Endothelial cell (in vitro differentiated cells): ENCODE results near the gene AKAP13. TPM values are rescaled to one million over a fixed set of nuclear protein-coding genes. Genes with fewer than 3 reads are reported as not detected.
A peak's percentile ranks its signal among the peaks of the same experiment; 100 is the strongest.

ENCODE experiments used
- DNase-seq: peaks from one replicate; pipeline ENCODE4 v3.0.0; 2021; ENCODE audit warnings: low spot score
- H3K27ac Mint-ChIP-seq: one replicate; pipeline ENCODE4 v1.8.0; 2021; ENCODE audit warnings: mixed read lengths, inconsistent platforms; ENCODE audit not compliant: unreplicated experiment
- H3K27me3 Mint-ChIP-seq: one replicate; pipeline ENCODE4 v1.8.0; 2021; ENCODE audit warnings: mild to moderate bottlenecking, moderate library complexity, mixed read lengths, inconsistent platforms; ENCODE audit not compliant: unreplicated experiment
- H3K36me3 Mint-ChIP-seq: one replicate; pipeline ENCODE4 v1.8.0; 2021; ENCODE audit warnings: mild to moderate bottlenecking, low read depth, mixed read lengths, inconsistent platforms; ENCODE audit not compliant: unreplicated experiment
- H3K4me1 Mint-ChIP-seq: one replicate; pipeline ENCODE4 v1.8.0; 2021; ENCODE audit warnings: mild to moderate bottlenecking, mixed read lengths, inconsistent platforms; ENCODE audit not compliant: unreplicated experiment
- H3K4me3 Mint-ChIP-seq: one replicate; pipeline ENCODE4 v1.8.0; 2021; ENCODE audit warnings: mild to moderate bottlenecking, mixed read lengths, inconsistent platforms; ENCODE audit not compliant: unreplicated experiment
- H3K9me3 Mint-ChIP-seq: one replicate; pipeline ENCODE4 v1.8.0; 2021; ENCODE audit warnings: mixed read lengths, inconsistent platforms; ENCODE audit not compliant: unreplicated experiment
- total RNA-seq: library from RNA; stranded (reverse); fragmentation: NEBNext Ultra II Directional; extraction: Animal tissue kit (Norgen Biotek cat#: 25700); gene quantifications from one replicate; pipeline ENCODE4 v1.2.1, GENCODE V29; 2021; ENCODE audit not compliant: unreplicated experiment
- TF ChIP-seq, protein P1 (sequence below): fragments of 200-600 bp; sonication (generic); IDR thresholded peaks from one replicate; pipeline ENCODE4 v1.5.0; 2021; ENCODE audit warnings: antibody characterized with exemption; ENCODE audit not compliant: unreplicated experiment

AKAP13 gene
- total RNA-seq, 1 donor from 2014 or later, result 249 TPM

DNA sequence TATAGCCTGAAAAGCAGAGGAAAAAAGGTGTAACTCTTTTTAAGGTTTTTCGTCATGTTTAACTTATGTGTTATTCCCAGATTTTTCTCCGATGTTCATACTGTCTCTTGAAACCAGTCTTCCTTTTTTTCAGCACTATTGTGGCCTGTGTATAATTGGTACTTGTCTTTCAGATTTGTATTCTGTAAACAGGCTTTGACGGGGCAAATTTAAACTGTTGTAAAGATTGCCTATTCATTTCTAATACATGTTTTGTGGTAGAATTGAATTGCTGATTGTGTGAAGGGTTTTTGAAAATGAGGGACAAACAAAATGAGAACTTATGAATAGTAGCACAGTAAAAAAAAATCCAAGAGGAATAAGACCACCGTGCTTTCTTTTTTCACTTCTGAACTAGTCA is 33.6 kb downstream of the AKAP13 start:
- no peak overlapping the region for H3K4me3 Mint-ChIP-seq
- no peaks in the 10 kb centered on the region for H3K36me3 Mint-ChIP-seq
- no peak for DNase-seq
- TF ChIP-seq, protein P1, sequence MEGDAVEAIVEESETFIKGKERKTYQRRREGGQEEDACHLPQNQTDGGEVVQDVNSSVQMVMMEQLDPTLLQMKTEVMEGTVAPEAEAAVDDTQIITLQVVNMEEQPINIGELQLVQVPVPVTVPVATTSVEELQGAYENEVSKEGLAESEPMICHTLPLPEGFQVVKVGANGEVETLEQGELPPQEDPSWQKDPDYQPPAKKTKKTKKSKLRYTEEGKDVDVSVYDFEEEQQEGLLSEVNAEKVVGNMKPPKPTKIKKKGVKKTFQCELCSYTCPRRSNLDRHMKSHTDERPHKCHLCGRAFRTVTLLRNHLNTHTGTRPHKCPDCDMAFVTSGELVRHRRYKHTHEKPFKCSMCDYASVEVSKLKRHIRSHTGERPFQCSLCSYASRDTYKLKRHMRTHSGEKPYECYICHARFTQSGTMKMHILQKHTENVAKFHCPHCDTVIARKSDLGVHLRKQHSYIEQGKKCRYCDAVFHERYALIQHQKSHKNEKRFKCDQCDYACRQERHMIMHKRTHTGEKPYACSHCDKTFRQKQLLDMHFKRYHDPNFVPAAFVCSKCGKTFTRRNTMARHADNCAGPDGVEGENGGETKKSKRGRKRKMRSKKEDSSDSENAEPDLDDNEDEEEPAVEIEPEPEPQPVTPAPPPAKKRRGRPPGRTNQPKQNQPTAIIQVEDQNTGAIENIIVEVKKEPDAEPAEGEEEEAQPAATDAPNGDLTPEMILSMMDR, result no peak
- H3K4me1 Mint-ChIP-seq, result peaks cover 21% of the 10 kb centered on the region
- peak overlapping the region; percentile 62 for H3K27ac Mint-ChIP-seq
- no peaks in the 10 kb centered on the region for H3K27me3 Mint-ChIP-seq
- no peaks in the 10 kb centered on the region for H3K9me3 Mint-ChIP-seq

DNA sequence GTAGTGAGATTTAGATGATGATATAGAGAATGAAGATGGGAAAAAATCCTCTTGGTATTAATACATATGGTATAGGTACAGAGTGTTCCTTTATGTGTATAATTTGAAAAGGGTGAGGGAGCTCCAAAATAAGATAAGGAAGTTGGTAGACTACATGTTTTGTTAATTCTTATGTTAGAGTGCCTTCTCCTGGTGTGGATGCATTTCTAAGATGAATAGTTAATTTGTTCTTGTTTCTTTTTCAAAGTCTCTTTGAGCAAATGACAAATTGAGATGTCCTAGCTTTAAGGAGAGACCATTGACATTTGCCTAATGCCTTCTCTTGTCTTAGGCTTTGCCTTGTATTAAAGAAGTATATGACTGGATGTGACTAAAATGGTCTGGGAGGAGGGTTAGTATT is 34.1 kb downstream of the AKAP13 start:
- DNase-seq, result no peak
- H3K4me1 Mint-ChIP-seq, result peaks cover 21% of the 10 kb centered on the region
- H3K27me3 Mint-ChIP-seq, result no peaks in the 10 kb centered on the region
- H3K4me3 Mint-ChIP-seq, result no peak overlapping the region
- no peaks in the 10 kb centered on the region for H3K36me3 Mint-ChIP-seq
- TF ChIP-seq, protein P1, result no peak
- H3K9me3 Mint-ChIP-seq, result no peaks in the 10 kb centered on the region
- peak overlapping the region; percentile 62 for H3K27ac Mint-ChIP-seq

- H3K36me3 Mint-ChIP-seq, result no peaks in the 10 kb centered on the region
- H3K4me1 Mint-ChIP-seq, result peaks cover 21% of the 10 kb centered on the region
- no peak overlapping the region for H3K4me3 Mint-ChIP-seq
Measured at GRCh38 chr15:85414991-85415390, 34.6 kb downstream of the AKAP13 start.

GRCh38 chr15:85415783-85416182 is 35.4 kb downstream of the AKAP13 start:
- Mint-ChIP-seq H3K27me3 (no peaks in the 10 kb centered on the region), H3K4me1 (peaks cover 27% of the 10 kb centered on the region), H3K9me3 (no peaks in the 10 kb centered on the region), H3K27ac (no peak overlapping the region), H3K36me3 (no peaks in the 10 kb centered on the region), H3K4me3 (no peak overlapping the region)
- TF ChIP-seq, protein P1, result no peak
- no peak for DNase-seq

More at GRCh38 chr15:85414991-85415390, 34.6 kb downstream of the AKAP13 start:
- Mint-ChIP-seq H3K27ac (peak overlapping the region; percentile 45), H3K9me3 (no peaks in the 10 kb centered on the region), H3K27me3 (no peaks in the 10 kb centered on the region)
- TF ChIP-seq, protein P1, result no peak
- no peak for DNase-seq

GRCh38 chr15:85417276-85417675 is 36.9 kb downstream of the AKAP13 start:
- Mint-ChIP-seq H3K9me3 (no peaks in the 10 kb centered on the region), H3K4me1 (peaks cover 40% of the 10 kb centered on the region), H3K36me3 (no peaks in the 10 kb centered on the region), H3K27ac (no peak overlapping the region), H3K27me3 (no peaks in the 10 kb centered on the region), H3K4me3 (no peak overlapping the region)
- TF ChIP-seq, protein P1, result no peak
- DNase-seq, result no peak
